Peyer's patch (tissue), 4 donors: ENCODE data around the gene TMEM91. TPM values are rescaled to one million over a fixed set of nuclear protein-coding genes. Genes with fewer than 3 reads are reported as not detected.
"Not testable (repeated sequence)": the region's sequence is repeated elsewhere in the genome, so short reads cannot be mapped to it uniquely, and the experiment has no call there.

ENCODE experiments used
- DNase-seq, 3 donors: peaks; one replicate each; pipeline ENCODE4 v3.0.0-alpha.2; 2017 to 2019
- H3K27ac ChIP-seq, 4 donors: fragments of 200-600 bp; sonication (generic); one replicate each; pipeline ENCODE4 v1.5.1; 2016 to 2019
- H3K27me3 ChIP-seq, 2 donors: fragments of 200-600 bp; sonication (generic); one replicate each; pipeline ENCODE4 v1.5.1; 2019
- H3K36me3 ChIP-seq, 3 donors: fragments of 200-600 bp; sonication (generic); one replicate each; pipeline ENCODE4 v1.5.1; 2016 to 2019
- H3K4me1 ChIP-seq, 4 donors: fragments of 200-600 bp; sonication (generic); one replicate each; pipeline ENCODE4 v1.5.1; 2016 to 2019
- H3K4me3 ChIP-seq, 4 donors: fragments of 200-600 bp; sonication (generic); 1 replicate in 3 of 4; 2 replicates in 1 of 4; pipeline ENCODE4 v1.5.1; 2016 to 2019; ENCODE audit warnings: mild to moderate bottlenecking in 1 of 4
- H3K9me3 ChIP-seq, 4 donors: fragments of 200-600 bp; sonication (generic); one replicate each; pipeline ENCODE4 v1.5.1; 2016 to 2019; ENCODE audit warnings: mild to moderate bottlenecking in 1 of 4
- POLR2A ChIP-seq, 2 donors: fragments of 450-650 bp; IDR thresholded peaks; one replicate each; pipeline ENCODE4 v1.5.1; 2017; ENCODE audit warnings: antibody characterized with exemption in 2 of 2, mild to moderate bottlenecking in 2 of 2, moderate library complexity in 2 of 2
- total RNA-seq, 4 donors: library from RNA; depleted of rRNA; stranded (reverse); fragments of >200 nt; gene quantifications; one replicate each; pipeline ENCODE4 v1.1.0, GENCODE V29; 2016
- TF ChIP-seq, protein P1 (sequence below), 6 experiments: fragments of 450-650 bp in 4 of 6; fragments of 200-600 bp in 2 of 6; sonication (generic) in 1 of 6; IDR thresholded peaks; one replicate each; pipeline ENCODE4 v1.5.1; 2017 to 2019; ENCODE audit warnings: antibody characterized with exemption in 6 of 6, mild to moderate bottlenecking in 3 of 6, moderate library complexity in 1 of 6

Gene TMEM91
- total RNA-seq, 4 donors from 2014 or later, result 8.3 to 19.6 (median 11.0) TPM

DNA sequence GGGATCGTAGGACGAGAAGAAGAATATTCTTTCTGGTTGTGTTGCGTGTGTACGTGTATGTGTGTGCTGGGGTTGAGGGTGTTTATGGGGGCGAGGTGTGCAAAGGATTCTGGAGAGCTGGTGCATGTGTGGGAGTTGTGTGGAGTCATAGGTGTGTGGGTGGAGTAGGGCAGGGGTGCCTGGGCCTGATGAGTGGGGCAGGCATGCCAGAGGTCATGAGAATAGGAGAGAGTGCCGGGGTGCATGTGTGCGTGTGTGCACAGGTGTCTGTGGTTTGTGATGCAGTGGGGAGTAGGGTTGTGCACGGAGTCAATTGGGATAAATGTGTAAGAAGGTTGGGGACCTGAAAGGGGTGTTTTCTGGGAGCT is 649 bp downstream of the TMEM91 start:
- Histone ChIP-seq H3K4me3 (peak overlapping the region; percentile 48 to 79 (median 62)), H3K4me1 (peaks cover 0 to 17% (median 5%) of the 10 kb centered on the region in 4 donors), H3K27me3 (no peaks in the 10 kb centered on the region), H3K9me3 (no peaks in the 10 kb centered on the region), H3K36me3 (no peaks in the 10 kb centered on the region), H3K27ac (peak overlapping the region; percentile 39 to 66 (median 58))
- no peak for DNase-seq
- TF ChIP-seq, protein P1, sequence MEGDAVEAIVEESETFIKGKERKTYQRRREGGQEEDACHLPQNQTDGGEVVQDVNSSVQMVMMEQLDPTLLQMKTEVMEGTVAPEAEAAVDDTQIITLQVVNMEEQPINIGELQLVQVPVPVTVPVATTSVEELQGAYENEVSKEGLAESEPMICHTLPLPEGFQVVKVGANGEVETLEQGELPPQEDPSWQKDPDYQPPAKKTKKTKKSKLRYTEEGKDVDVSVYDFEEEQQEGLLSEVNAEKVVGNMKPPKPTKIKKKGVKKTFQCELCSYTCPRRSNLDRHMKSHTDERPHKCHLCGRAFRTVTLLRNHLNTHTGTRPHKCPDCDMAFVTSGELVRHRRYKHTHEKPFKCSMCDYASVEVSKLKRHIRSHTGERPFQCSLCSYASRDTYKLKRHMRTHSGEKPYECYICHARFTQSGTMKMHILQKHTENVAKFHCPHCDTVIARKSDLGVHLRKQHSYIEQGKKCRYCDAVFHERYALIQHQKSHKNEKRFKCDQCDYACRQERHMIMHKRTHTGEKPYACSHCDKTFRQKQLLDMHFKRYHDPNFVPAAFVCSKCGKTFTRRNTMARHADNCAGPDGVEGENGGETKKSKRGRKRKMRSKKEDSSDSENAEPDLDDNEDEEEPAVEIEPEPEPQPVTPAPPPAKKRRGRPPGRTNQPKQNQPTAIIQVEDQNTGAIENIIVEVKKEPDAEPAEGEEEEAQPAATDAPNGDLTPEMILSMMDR (IDR thresholded peaks at IDR 0.05), result no peak
- TF ChIP-seq POLR2A (IDR thresholded peaks at IDR 0.05), result no peak

DNA sequence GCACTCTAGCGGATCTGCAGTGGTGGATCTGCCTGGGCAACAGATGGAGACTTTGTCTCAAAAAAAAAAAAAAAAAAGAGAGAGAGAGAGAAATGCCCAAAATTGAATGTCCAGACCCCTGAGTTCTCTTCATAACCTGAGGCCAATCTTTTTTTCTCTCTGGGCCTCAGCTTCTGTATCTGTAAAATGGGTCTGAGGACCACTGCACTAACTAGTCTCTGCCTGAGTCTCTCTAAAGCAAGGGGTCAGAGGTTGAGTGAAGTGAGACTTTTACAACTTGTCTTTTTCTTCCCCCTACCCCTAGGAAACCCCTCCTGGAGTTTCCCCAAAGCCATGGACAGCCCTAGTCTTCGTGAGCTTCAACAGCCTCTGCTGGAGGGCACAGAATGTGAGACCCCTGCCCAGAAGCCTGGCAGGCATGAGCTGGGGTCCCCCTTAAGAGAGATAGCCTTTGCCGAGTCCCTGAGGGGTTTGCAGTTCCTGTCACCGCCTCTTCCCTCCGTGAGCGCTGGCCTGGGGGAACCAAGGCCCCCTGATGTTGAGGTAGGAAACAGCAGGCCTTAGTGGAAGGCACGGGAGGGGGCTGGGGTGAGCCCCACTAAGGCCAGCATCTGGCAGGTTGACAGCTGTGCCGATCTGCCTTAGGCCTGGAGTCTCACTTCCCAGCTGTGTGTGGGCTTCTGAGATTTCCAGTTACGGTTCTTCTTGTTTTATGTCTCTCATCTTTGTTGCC is 1.8 kb downstream of the TMEM91 start:
- DNase-seq, result no peak
- H3K27me3 ChIP-seq, result no peaks in the 10 kb centered on the region
- H3K9me3 ChIP-seq, result no peaks in the 10 kb centered on the region
- no peak overlapping the region for H3K4me3 ChIP-seq
- no peak for TF ChIP-seq POLR2A (IDR thresholded peaks at IDR 0.05)
- TF ChIP-seq, protein P1 (IDR thresholded peaks at IDR 0.05), result no peak
- H3K36me3 ChIP-seq, result no peaks in the 10 kb centered on the region
- H3K4me1 ChIP-seq, result peaks cover 0 to 14% (median 5%) of the 10 kb centered on the region in 4 donors
- H3K27ac ChIP-seq, result no peak overlapping the region

DNA sequence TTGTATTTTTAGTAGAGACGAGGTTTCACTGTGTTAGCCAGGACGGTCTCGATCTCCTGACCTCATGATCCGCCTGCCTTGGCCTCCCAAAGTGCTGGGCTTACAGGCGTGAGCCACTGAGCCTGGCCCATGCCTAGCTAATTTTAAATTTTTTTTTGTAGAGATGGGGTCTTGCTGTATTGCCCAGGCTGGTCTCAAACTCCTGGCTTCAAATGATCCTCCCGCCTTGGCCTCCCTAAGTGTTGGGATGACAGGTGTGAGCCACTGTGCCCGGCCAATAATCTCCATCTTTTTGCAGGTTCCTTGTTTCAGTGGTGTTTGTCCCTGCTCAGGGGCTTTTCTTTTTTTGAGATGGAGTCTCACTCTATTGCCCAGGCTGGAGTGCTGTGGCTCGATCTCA is 5.2 kb downstream of the TMEM91 start:
- H3K4me3 ChIP-seq, H3K27ac ChIP-seq, H3K27me3 ChIP-seq, DNase-seq, H3K9me3 ChIP-seq, H3K36me3 ChIP-seq, H3K4me1 ChIP-seq: not testable (repeated sequence)

DNA sequence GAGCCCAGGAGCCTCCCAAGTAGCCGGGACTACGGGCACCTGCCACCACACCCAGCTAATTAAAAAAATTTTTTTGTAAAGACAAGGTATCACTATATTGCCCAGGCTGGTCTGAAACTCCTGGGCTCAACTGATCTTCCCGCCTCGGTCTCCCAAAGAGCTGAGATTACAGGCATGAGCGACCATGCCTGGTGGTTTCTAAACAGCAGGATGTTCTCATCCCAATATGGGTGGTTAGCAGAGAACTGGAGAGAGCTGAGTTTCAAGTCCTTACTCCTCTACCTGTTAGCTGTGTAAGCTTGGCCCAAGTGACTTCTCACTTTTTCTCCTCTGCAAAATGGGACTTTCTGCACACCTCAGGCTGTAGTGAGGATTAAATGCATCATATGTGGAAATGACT is 8.0 kb downstream of the TMEM91 start:
- Histone ChIP-seq H3K9me3 (no peaks in the 10 kb centered on the region), H3K4me1 (no peaks in the 10 kb centered on the region), H3K27ac (no peak overlapping the region), H3K4me3 (no peak overlapping the region), H3K36me3 (peaks cover 0 to 8% (median 0%) of the 10 kb centered on the region in 3 donors), H3K27me3 (no peaks in the 10 kb centered on the region)
- DNase-seq, result no peak
- no peak for TF ChIP-seq POLR2A (IDR thresholded peaks at IDR 0.05)
- TF ChIP-seq, protein P1 (IDR thresholded peaks at IDR 0.05), result no peak

DNA sequence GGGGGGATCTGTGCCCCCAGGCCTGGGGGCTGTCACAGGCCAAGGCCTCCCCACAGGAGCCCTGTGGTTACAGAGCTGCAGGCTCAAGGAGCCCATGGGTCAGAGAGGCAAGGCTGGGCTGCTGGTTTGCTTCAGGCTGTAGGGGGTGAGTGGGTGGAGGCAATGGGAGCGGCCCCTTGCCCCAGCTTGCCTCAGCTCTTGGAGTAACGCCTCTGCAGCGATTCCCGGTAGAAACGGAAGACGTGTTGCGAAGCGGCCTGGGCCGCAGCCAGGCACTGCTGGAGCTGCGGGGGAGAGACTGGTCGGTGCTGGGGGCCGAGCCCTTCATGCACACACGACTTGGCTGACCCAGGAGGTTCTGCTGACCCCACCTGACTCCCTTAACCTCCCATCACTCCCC is 10.1 kb downstream of the TMEM91 start:
- H3K36me3 ChIP-seq, result peaks cover 0 to 26% (median 0%) of the 10 kb centered on the region in 3 donors

DNA sequence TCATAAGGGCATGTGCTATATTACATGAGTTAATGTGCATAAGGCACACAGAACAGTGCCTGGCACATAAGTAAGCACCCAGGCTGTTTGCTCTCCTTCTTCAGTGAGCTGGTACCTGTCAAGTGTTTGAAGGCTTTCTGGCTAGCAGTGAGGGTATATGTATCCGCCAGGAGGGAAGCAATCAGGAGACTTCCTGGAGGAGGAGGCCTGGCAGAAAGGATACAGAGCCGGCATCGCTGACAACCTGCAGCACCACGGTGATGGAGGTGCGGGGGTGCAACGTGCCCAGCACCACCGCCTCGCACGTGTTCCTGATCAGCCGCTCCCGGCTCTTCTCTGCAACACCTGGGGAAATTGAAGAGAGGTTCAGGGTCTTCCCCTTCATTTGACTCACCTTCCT is 15.3 kb downstream of the TMEM91 start:
- Histone ChIP-seq H3K27ac (no peak overlapping the region), H3K36me3 (peaks cover 0 to 27% (median 0%) of the 10 kb centered on the region in 3 donors), H3K4me3 (no peak overlapping the region), H3K4me1 (peaks cover 0 to 6% (median 0%) of the 10 kb centered on the region in 4 donors), H3K27me3 (no peaks in the 10 kb centered on the region), H3K9me3 (no peaks in the 10 kb centered on the region)
- DNase-seq, result no peak
- TF ChIP-seq, protein P1 (IDR thresholded peaks at IDR 0.05), result no peak

More for the DNA sequence above, 10.1 kb downstream of the TMEM91 start:
- H3K9me3 ChIP-seq, result no peaks in the 10 kb centered on the region
- H3K4me1 ChIP-seq, result no peaks in the 10 kb centered on the region
- H3K4me3 ChIP-seq, result no peak overlapping the region
- no peak overlapping the region for H3K27ac ChIP-seq
- TF ChIP-seq, protein P1 (IDR thresholded peaks at IDR 0.05), result no peak
- TF ChIP-seq POLR2A (IDR thresholded peaks at IDR 0.05), result no peak
- H3K27me3 ChIP-seq, result no peaks in the 10 kb centered on the region
- no peak for DNase-seq
